IPS-NIHi7 (cell line): ENCODE data around the gene SORCS1.

ENCODE experiments used
- DNase-seq: peaks from one replicate; pipeline ENCODE4 v3.0.0; 2012; ENCODE audit warnings: mixed read lengths; ENCODE audit errors: extremely low spot score

SORCS1 gene

DNA sequence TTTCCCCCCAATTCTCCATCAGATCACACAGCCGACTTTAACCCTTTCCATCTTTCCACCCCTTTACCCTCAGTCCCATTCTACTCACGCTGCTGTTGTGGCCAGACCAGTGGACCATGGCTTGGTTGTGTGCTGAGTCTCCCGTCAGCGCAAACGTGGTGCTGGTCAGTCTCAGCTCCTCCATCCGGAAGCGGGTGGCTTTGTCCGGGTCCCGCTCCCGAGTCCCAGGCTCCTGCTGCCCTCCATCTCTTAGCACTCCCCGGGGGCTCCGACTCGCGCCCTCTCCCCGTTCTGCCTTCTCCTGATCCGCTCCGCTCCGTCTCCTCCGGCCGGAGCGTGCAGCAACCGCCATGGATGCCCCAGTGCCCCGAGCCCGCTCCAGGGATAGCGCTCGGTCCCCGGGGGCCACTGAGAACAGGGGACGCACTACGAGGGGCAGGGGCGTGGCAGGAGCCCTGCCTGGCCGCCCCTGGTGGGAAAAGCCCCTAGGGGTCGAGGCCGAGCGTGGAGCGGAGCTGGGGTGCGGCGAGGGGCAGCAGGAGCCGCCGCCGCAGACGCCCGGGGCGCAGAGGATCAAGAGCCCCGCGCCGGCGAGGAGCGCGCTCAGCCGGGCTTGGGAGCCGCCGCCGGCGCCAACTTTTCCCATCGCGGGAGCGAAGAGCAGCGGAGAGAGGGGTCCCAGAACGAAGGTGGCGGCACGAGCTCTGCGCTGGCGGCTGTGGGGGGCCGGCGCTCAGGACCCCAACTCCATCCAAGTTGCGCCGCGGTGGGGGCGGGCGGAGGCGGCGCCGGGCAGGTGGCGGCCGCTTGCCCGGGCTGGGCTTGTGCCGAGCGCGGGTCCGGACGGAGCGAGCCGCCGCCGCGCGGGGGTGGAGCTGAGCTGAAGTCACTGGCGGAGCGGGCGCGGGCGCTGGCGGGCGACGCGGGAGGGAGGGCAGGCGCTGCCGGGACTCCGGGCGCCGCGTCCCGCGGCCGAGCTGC is at the start of gene SORCS1:
Gene SORCS1, minus strand, starts transcription at position 826 of the 981 bp plus-strand sequence.
- DNase-seq, result peak; percentile 70

DNA sequence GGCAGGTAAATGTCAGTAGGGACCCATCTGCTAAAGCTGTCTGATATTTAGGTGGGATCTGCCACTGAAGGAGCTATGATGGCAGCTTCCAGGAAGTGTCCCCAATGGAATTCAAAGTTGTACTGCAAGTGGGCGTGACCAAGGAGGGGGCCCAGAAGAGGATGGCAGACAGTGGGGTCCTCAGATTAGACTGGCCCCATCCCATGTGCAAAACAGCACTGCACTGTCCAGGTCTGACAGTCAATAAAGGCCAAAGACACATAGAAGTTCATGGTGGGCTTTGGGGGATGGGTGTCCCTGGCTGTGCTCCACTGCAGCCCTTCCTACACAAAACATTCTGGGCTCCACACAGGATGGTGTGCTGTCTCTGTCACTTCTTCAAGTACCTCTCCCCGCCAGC is 49.8 kb upstream of the SORCS1 start:
- DNase-seq, result no peak

DNA sequence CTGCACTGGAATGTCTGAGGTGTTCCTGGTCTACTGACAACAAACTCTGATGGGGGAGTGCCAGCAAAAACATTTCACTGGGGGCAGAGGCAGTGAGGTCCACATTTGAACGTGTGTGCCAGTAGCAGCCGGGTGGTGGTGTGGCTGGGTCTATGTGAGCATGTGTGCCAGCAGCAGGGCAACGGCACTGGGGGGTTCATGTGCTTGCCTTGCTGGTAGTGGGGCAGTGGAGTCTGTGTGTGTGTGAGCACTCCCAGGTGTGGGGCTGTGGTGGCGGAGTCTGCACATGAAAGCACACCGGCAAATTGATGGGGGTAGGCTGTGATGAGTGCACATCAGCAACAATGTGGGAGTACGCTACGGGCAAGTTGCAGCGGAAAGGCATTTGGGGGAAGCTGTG is 49.4 kb upstream of the SORCS1 start:
- DNase-seq, result no peak

DNA sequence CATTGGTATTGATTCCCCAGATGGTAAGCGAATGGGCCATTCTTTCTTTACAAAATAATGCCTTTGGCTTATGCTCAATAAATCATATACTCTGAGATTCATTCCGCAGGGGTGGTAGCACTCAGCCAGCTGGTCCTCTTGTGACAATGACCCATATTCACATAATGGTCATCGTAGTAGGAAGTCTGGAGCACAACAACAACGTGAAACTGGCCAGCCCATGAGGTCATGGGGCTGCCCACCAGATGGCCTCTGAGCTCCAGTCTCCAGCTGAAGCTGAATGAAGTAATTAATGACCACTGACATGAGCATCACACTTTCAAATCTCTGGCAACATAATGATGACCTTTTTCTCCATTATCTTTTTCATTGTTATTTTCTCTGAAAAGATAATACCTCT is 42.3 kb upstream of the SORCS1 start:
- no peak for DNase-seq

DNA sequence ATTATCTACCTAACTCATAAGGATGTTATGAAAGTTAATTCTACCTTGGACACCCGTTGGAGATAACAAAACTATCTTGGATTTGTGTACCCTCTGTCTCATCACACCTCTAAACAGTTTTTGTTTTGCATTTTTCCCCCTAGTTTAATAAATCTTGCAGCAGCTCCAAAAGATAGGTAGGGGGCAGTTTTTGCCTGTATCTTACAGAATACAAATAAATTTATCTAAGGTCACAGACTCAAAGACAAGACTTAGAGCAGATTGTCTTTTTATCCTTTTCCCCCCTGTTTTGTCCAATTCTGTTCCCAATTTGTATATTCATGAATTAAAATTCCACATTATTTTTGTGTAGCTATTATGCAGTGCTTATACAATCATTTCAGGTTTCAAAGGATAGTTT is 5.0 kb upstream of the SORCS1 start:
- DNase-seq, result no peak

DNA sequence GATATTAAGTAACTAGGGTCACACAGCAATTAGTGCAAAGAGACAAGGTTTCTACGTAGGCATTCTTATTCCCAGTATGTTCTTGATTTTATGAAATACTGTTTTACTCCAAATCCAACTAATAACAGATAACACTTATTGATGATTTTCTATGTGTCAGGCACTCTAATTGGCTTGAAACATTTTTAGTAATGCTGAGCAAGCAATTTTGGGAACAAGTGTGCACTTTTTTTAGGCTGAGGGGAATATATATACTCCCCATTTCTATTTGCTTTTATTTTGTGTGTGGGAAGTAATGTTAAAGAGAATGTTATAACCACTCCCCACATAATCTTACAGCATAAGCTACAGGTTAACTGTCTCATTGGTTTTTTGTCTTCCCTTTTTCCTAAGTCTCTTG is 4.2 kb upstream of the SORCS1 start:
- DNase-seq, result no peak

DNA sequence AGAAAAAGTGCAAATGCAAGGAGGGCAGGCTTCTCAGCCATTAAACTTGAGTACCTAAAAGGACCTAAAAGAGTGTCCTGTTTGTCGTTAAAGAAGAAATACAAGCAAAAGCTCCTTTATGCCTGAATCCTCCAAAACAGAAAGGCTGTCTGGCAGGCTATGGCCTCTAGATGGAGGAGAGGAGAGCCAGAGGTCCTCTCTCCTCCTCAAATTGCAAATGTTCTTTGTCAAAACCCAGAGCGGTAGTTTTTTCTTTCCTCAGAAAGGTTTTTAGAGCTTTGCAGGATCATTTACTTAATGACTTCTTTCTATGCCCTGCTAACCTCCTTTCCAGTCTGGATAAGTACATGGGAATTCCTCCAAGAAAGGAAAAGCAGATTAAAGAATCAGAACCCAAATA is 1.9 kb upstream of the SORCS1 start:
- DNase-seq, result peak; percentile 30

DNA sequence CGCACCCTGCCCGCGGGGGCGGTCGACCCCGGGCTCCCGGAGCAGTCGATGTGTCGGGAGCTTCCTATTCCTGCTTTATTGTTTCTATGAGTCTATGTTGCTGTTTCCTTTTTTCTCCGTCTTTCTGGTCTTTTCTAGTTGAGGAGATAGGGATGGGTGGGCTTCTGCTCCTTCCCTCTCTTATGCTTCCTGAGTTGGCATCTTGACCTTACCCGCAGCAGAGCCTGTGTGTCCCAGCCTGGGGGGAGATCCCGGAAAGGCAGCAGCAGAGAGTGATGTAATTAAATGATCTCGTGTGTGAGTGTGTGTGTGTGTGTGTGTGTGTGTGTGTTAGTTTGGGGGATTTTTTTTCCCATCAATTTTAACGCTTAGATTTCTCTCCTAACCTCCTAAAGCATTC is 486 bp upstream of the SORCS1 start:
- DNase-seq, result peak; percentile 22

DNA sequence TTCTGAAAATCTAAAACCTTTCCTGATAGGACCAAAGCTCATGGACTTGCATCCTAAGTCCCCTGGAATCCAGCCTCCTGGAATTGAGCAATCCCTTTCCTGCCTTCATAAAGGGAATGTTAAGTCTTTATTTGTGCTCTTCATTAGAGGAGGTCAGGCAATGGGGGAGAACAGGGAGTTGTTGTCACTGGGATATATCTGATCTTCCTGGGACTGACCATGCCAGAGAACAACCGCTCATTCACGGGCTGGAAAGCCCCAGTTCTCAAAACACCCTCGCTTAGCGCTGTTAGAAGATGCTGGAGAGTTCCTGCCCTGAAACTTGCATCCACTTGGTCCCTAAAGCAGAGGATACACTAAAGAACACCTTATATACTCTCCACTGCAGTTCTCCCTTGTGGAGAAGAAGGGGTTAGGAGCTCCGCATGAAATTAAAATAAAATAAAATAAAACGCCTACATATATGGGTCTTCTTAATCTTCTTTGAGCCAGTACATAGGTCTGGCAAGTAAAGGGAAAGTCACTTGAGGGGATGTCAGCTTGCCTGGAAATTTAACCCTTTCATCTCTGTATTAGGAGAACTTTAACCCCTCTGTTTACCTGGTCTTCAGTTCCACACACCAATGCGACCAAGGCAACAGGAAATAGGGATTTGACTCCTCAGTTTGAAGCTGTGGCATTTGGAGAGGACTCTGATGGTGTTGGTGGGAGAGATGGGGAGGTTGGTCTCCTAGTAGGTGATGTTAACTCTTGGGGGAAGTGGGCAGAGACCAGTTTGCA is 1.2 kb downstream of the SORCS1 start:
- peak; percentile 14 for DNase-seq

DNA sequence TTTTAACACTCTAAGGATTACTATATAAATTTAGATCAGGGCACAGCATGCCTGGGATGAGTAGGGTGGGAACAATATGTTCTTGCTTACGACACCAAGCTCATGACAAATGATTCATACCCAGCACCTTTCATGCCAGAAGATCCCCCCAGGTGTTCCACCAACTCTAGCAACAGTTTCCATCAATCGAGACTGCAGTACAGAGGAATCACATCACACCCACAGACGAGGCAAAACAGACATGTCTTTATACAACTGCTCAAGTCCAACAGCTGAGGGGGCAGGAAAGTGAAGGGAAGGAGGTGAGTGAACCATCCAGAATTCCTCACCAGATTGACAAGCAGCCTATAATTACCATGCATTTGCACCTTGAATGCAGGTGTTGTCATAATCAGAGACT is 3.6 kb downstream of the SORCS1 start:
- no peak for DNase-seq

DNA sequence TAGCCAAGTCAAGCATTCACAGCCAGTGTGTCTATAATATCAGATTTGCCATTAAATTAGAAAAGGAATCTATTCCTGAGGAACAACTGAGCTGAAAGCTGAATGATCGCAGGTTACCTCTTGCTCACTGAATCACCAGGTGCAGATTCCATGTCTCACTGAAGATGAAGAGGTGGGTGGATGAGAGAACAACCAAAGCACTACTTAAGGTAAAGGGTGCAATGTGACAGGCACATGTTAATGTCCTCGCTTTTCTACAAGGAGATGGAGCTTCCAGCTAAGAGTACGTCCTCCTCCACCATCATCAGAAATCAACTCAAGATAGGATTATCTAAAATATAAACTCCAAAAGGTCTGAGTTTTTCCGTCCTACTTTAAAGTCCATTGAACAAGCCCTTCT is 4.6 kb downstream of the SORCS1 start:
- DNase-seq, result no peak

DNA sequence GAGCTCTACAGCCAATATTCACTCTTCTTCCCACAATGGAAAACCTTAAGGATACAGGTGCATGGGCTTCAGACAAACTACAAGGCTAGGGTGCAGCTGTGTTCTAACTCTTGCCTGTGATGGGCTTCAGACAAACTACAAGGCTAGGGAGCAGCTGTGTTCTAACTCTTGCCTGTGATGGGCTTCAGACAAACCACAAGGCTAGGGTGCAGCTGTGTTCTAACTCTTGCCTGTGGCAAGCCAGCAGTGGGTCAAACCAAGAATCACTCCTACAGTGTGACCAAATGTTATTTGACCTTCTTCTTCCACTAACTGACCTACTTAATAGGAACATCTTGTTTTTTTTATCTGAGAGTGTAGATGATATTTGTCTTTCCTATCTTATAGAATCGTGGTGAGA is 7.4 kb downstream of the SORCS1 start:
- DNase-seq, result no peak

DNA sequence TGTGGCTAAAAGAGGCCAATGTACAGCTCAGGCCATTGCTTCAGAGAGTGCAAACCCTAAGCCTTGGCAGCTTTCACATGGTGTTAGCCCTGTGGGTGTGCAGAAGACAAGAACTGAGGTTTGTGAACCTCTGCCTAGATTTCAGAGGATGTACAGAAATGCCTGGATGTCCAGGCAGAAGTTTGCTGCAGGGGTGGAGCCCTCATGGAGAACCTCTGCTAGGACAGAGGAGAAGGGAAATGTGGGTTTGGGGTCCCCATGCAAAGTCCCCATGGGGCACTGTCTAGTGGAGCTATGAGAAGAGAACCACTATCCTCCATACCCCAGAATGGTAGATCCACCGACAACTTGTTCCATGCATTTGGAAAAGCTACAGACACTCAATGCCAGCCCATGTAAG is 12.4 kb downstream of the SORCS1 start:
- DNase-seq, result no peak

DNA sequence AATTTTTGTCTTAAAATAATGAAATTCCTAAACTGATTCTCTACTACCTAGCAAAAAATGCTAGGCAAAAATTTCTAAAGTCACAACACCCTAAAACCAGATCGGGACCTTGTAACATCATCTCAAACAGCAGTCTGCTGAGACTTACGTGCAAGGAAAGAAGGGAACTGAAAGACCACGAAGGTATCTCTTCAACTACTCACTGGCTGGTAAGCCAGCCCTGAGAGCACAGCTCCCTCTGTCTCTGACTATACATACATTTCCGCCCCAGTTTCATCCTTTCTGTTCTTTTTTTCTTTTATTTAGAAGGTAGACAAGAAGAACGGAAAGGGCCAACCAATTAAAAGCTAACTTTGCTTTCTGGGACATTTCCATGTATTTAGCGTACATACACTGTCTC is 15.6 kb downstream of the SORCS1 start:
- no peak for DNase-seq

DNA sequence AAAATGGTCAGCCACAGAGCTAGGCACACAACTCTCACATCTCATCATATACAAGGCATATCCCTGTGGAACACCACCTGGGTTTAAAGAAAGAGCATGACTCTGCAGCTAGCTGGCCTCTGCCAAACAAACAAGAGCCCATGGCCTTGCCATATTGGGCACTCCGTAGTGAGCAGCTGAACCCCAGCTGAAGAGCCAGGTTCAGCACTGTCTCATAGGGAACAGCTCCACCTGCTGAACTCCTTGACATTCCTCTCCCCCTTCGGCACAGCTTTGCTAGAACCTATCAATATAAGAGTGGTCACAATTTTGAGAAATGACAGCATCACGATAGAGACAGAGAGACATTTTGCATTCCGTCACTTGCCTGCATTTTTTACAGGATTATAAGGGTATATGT is 20.0 kb downstream of the SORCS1 start:
- DNase-seq, result peak; percentile 52

DNA sequence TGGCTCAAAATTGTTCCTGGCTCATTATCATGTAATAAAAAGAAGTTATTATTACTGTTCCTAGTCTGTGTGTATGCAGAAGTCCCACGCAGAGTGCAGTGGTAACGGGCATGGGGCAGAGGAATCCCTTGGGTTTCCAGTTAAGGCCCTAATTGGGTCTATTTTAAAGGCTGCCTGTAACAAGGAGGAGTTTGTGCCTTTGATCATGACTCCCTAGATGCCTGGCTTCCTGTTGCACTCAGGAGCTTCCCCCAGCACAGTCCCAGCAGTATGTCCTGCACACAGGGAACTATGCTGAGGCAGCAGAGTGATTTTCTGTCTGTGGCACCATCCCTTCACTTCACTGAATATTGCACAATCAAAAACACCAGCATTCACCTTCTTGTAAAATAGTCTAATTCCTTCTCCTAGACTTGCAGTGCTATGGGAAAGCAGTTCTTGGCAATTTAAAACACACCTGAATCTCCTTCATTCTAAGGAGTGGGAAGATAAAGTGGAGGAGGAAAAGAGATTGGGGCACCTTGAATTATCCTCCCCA is 22.9 kb downstream of the SORCS1 start:
- no peak for DNase-seq

DNA sequence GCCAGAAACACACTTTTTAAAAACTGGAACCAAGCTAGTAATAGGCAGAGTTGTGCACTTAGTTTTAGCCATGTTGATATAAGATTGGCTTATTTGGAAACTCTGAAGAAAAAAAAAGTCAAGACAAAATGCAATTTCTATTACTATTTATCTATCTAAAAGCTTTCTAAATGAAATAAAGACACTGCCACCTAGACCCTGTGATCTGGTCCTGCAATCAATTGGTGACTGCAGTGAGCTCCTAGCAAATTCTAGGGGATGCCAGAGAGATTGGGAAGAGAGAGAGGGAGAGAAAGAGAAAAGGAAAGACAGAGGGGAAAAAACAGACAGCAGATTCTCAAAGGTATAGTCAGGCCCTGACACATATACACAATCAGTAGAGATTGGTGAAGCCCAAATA is 25.3 kb downstream of the SORCS1 start:
- DNase-seq, result no peak

DNA sequence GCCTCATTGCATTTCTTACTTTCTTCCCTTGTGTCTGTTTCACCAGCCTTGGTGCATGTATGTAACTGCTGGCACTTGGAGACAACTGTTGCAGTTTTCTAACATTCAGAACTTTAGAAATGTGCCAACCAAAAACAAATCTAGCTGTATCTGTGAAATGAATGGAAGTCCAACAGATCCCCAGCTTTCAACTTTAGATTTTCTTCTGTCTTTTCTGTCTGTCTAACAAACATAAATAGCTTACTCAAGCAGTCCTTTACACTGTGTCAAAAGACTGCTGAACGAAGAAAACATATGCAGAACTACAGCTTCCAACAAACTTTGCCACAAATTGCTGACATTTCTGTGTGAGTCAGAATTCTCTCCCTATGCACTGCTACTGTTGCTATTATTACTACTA is 30.9 kb downstream of the SORCS1 start:
- no peak for DNase-seq

DNA sequence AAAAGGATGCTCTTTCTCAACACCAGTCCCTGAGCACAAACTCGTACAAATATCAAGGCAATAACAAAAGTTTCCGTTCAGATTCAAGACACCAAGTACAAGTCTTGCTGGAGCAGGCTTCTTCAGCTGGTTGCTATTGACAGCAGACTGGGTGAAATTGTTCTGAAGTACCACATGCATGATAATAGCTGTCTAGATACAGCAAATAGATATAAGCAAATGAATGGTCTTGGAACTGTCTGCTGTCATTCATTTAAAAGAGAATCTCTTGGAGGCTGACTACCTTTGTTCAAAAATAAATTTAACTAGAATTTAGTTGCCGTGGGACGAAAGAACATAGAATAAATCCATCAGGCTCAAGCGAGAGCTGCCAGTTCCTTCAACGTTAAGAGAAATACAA is 35.5 kb downstream of the SORCS1 start:
- no peak for DNase-seq

DNA sequence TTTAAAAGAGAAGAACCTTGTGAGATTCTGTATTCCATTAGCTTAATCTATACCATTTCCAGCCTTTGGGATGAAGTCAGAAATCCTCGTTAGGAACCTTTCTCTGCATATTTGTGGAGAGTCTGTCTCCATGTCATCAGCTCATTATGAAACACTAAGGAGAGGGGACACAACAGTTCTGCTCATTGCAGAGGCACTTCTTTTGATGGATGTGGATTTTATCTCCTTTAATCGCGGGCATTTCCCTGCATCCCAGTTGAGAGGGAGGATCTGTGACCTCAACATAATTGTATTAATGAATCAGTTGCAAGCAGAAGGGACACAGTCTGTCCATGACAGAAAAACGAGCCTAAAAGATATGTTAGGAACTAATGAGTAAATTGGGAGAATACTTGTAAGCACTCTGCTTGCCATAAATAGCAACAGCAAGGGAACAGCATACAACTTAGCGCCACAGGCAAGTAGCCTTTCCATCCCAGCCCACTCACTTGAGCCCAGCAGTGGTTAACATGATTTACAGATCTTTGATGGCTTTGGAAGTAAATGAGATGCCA is 37.9 kb downstream of the SORCS1 start:
- DNase-seq, result no peak

DNA sequence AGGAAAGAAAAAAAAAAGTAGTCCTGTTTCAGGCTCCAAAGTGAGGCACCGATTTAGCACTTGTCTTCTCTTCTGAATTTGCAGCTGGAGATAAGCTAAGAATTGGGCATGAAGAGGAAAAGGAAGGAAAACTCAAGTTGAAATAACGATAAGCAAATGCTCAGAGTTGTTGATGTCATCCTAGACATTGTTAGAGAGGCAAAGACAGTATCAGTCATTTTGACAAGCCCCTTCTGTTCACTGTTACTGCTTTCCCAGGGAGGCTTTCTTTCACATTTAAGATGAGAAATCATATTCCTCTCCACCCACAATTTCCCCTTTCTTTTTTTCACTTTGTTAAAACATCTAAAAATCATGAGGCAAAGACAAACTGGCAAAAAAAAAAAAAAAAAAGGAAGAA is 41.8 kb downstream of the SORCS1 start:
- DNase-seq, result no peak

DNA sequence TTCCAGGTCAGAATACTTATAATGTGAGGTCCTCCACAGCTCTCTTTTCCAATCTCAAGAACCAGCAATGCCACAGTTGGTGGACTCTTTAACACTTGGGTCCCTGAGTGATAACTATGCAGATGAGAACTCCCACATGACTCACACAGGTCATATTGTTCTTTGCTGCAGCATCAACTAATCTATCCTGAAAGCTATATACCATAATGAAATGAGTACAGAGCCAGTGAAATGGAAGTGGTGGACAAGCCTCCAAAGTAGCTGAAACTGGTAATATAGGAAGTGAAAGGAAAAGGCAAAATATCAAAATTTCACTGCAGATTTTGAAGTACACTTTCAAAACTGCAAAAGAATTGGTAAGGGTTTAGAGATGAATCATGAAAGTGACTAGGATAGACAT is 45.6 kb downstream of the SORCS1 start:
- no peak for DNase-seq
